ENCODE results near the gene DGKG. TPM values are rescaled to one million over a fixed set of nuclear protein-coding genes. Genes with fewer than 3 reads are reported as not detected.

Gene DGKG
- total RNA-seq, 4 donors from 2014 or later, result 0.70 to 13.2 (median 5.9) TPM

DNA sequence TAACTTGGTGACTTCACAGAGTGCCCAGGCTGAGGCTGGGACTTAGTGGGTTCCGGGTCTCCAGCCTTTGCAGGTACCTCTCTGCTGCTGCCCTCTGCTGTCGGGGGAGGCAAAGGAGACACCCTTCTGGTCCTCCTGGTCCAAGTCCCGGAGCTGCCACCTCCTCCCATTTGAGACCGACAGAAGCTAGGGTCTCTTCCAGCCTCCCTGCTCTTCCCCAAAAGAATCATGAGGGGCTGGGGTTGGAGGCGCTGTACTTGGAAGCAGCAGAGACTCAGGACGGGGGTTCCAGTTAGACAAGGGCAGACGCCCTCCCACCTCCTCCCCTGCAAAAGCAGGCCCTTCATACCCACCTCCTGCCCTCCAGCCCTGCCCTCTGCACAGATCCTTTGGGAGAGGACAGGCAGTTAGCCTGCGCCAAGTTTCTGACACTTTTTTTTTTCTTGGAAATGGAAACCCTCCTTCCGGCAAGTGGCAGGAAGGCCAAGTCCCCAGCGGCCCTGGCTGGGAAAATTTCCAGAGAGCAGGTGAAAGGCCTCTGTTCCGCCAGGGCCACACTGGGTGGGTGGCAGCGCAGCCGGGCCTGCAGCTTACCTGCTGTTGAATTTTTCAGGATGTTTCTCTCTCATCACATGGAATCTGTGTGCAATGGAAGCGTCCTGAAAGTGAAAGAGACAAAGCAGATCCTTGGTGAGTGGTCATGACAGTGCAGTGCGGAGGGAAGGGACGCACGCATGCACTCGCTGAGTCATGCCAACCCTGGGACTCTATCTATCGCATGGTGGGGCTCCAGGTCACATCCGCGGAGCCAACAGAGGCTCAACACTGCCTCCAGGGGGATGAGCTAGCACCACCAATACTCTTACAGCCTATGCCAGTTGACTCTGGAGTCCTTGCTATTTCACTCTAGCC lies 119.9 kb downstream of the DGKG start:
- H3K27me3 ChIP-seq, result no peaks in the 10 kb centered on the region
- TF ChIP-seq CTCF (IDR thresholded peaks at IDR 0.05) (peak in 5 of 6 experiments; percentile 14 to 62 (median 50)), POLR2A (IDR thresholded peaks at IDR 0.05) (no peak)
- no peaks in the 10 kb centered on the region for H3K36me3 ChIP-seq
- H3K27ac ChIP-seq, result peak overlapping the region in 3 of 4 donors; percentile 5 to 53 (median 47)
- no peaks in the 10 kb centered on the region for H3K9me3 ChIP-seq
- DNase-seq, result peak; percentile 58 to 87 (median 80)
- H3K4me3 ChIP-seq, result peak overlapping the region in 3 of 4 donors; percentile 14 to 46 (median 44)
- peaks cover 0 to 11% (median 0%) of the 10 kb centered on the region in 4 donors for H3K4me1 ChIP-seq

DNA sequence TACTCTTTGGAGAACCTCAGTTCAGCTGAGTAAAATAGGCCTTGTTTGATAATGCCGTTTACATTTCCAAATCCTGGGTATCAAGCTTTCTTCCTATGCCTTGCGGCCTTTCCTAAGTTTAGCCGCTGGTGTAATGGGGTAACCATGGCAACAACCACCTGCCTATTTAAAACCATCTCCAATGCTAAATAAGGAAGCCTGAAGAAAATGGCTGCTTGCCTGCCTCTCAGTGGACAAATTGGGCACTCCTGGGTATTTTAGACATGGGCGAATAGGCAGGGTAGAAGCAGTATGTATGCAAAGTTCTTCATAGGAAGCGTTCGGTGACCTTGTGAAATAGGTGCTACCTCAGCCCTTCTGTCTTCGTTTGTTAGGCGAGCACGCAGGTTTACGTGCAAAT lies 122.7 kb downstream of the DGKG start:
- no peaks in the 10 kb centered on the region for H3K36me3 ChIP-seq
- H3K4me1 ChIP-seq, result peaks cover 0 to 11% (median 0%) of the 10 kb centered on the region in 4 donors
- TF ChIP-seq POLR2A (IDR thresholded peaks at IDR 0.05) (no peak), CTCF (IDR thresholded peaks at IDR 0.05) (no peak)
- no peak overlapping the region for H3K4me3 ChIP-seq
- no peak overlapping the region for H3K27ac ChIP-seq
- no peak for DNase-seq
- H3K9me3 ChIP-seq, result no peaks in the 10 kb centered on the region
- no peaks in the 10 kb centered on the region for H3K27me3 ChIP-seq

DNA sequence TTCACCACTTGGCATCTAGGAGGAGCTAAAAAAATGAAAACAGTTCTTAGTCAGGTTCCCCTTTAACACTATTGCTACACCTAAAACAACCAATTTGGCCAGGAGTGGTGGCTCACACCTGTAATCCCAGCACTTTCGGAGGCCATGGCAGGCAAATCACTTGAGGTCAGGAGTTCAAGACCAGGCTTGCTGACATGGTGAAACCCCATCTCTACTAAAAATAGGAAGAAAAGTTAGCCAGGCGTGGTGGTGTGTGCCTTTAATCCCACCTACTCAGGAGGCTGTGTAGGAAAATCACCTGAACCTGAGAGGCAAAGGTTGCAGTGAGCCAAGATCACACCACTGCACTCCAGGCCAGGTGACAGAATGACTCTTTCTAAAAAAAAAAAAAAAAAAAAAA lies 124.1 kb downstream of the DGKG start:
- Histone ChIP-seq H3K36me3 (no peaks in the 10 kb centered on the region), H3K4me3 (no peak overlapping the region), H3K27ac (no peak overlapping the region), H3K9me3 (no peaks in the 10 kb centered on the region), H3K4me1 (peaks cover 0 to 11% (median 0%) of the 10 kb centered on the region in 4 donors), H3K27me3 (no peaks in the 10 kb centered on the region)
- TF ChIP-seq CTCF (IDR thresholded peaks at IDR 0.05) (no peak), POLR2A (IDR thresholded peaks at IDR 0.05) (no peak)
- DNase-seq, result no peak

- no peaks in the 10 kb centered on the region for H3K36me3 ChIP-seq
- H3K27ac ChIP-seq, result no peak overlapping the region
- no peak for TF ChIP-seq POLR2A (IDR thresholded peaks at IDR 0.05)
- no peak for TF ChIP-seq CTCF (IDR thresholded peaks at IDR 0.05)
- H3K27me3 ChIP-seq, result no peaks in the 10 kb centered on the region
- H3K4me3 ChIP-seq, result no peak overlapping the region
- H3K4me1 ChIP-seq, result no peaks in the 10 kb centered on the region
- DNase-seq, result no peak
- no peaks in the 10 kb centered on the region for H3K9me3 ChIP-seq
These were observed 125.5 kb downstream of the DGKG start for GRCh38 chr3:186236357-186237020.

DNA sequence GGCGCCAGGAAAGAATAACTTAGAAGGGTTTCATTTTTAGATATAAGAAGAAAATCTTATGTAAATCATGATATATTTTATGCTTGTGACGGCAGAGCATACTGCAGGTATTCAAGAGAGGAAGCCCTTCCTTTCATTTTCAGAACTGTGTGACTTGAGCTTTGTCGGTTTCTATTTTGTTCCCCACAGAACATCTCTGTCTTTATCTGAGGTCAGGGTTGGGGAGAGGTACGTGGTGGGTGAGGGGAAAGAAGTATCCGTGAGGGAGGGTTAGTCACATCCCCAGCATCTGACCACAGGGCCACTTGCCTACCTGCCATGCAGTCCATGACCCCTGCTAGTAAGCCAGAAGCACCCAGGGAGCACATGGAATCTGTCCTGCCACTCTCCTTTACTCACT lies 126.5 kb downstream of the DGKG start:
- Histone ChIP-seq H3K4me1 (no peaks in the 10 kb centered on the region), H3K4me3 (no peak overlapping the region), H3K9me3 (no peaks in the 10 kb centered on the region), H3K27ac (no peak overlapping the region), H3K27me3 (no peaks in the 10 kb centered on the region), H3K36me3 (no peaks in the 10 kb centered on the region)
- no peak for DNase-seq
- TF ChIP-seq POLR2A (IDR thresholded peaks at IDR 0.05) (no peak), CTCF (IDR thresholded peaks at IDR 0.05) (no peak)

Data from Peyer's patch (tissue), 4 donors.